ENCODE data around the gene XIRP1.

DNA sequence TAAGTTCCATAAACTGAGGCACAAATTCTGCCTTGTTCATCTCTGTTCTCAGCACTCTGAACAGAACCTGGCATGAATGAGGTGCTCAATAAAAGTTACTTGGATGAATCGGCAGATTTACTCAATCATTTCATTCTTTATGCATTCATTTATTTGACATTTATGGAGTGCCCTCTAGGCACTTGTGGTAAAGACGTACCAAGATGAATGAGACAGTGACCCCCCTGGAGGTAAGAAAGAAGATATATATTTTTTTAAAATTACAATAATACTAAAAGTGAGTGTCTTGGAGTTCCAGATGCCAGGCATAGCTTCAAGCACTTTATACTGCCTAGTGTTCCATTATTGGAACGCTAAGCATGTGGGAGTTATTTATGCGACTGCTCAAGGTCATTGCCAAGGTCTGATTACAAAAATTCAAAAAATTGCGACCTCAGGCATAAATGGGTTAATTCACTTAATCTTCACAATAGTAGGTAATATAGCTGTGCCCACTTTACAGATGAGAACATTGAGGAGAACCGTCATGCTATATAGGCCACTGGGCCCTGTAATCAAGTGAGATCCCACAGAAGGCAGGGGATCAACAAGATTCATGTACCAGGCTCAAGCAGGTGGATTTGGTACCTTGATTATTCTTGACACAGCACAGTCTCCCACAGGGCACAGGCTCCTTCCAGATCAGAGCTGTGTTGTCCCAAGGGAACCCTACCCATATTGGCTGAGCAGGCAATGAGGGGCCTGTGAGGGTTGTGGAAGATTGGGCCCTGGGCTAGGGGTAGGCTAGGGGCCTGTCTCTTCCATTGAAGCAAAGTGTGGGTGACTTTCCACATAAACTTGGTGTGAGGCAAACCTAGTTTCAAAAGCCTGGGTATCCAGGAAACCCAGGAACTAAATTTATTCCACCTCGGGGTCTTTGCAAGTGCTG lies 10.7 kb downstream of the XIRP1 start:
- TF ChIP-seq TAF1 (IDR thresholded peaks at IDR 0.05; ENCODE audit: low read depth, low read length) = no peak
- TF ChIP-seq POLR2A (IDR thresholded peaks at IDR 0.05; ENCODE audit: low read depth, low read length) = no peak
- TF ChIP-seq POU2F2 (IDR thresholded peaks at IDR 0.05; ENCODE audit: low read depth, low read length) = no peak

Measured in GM12891 (cell line).